ENCODE results near the gene NBPF4.
"Not testable (repeated sequence)": the region's sequence is repeated elsewhere in the genome, so short reads cannot be mapped to it uniquely, and the experiment has no call there.

The NBPF4 gene

GRCh38 chr1:108243976-108244375 is at the start of gene NBPF4:
Gene NBPF4, minus strand, starts transcription at chr1:108244076. Its CDS starts 315 bp downstream, at chr1:108243761.
- DNase-seq (ENCODE audit: low read depth): not testable (repeated sequence)

GRCh38 chr1:108282528-108283257 is 38.8 kb upstream of the NBPF4 start:
- DNase-seq (ENCODE audit: low read depth): not testable (repeated sequence)

- DNase-seq (ENCODE audit: low read depth): not testable (repeated sequence)
Measured at GRCh38 chr1:108272485-108273327, 28.8 kb upstream of the NBPF4 start.

- not testable (repeated sequence) for DNase-seq (ENCODE audit: low read depth)
Measured at GRCh38 chr1:108267097-108267496, 23.2 kb upstream of the NBPF4 start.

GRCh38 chr1:108261967-108262366 is 18.1 kb upstream of the NBPF4 start:
- not testable (repeated sequence) for DNase-seq (ENCODE audit: low read depth)

GRCh38 chr1:108261519-108261918 is 17.6 kb upstream of the NBPF4 start:
- not testable (repeated sequence) for DNase-seq (ENCODE audit: low read depth)

- DNase-seq (ENCODE audit: low read depth): not testable (repeated sequence)
Measured at GRCh38 chr1:108260578-108261259, 16.8 kb upstream of the NBPF4 start.

GRCh38 chr1:108255426-108255825 is 11.6 kb upstream of the NBPF4 start:
- not testable (repeated sequence) for DNase-seq (ENCODE audit: low read depth)

GRCh38 chr1:108239426-108239825 is 4.5 kb downstream of the NBPF4 start:
- not testable (repeated sequence) for DNase-seq (ENCODE audit: low read depth)

- not testable (repeated sequence) for DNase-seq (ENCODE audit: low read depth)
Measured at GRCh38 chr1:108235308-108235707, 8.6 kb downstream of the NBPF4 start.

GRCh38 chr1:108232183-108232582 is 11.7 kb downstream of the NBPF4 start:
- DNase-seq (ENCODE audit: low read depth): not testable (repeated sequence)

- DNase-seq (ENCODE audit: low read depth): not testable (repeated sequence)
Measured at GRCh38 chr1:108229976-108230375, 13.9 kb downstream of the NBPF4 start.

GRCh38 chr1:108227772-108228171 is 16.1 kb downstream of the NBPF4 start:
- not testable (repeated sequence) for DNase-seq (ENCODE audit: low read depth)

- DNase-seq (ENCODE audit: low read depth): not testable (repeated sequence)
Measured at GRCh38 chr1:108226855-108227254, 17.0 kb downstream of the NBPF4 start.

- DNase-seq (ENCODE audit: low read depth): not testable (repeated sequence)
Measured at GRCh38 chr1:108223226-108223625, 20.6 kb downstream of the NBPF4 start.

GRCh38 chr1:108217515-108218174 is 26.2 kb downstream of the NBPF4 start:
- DNase-seq (ENCODE audit: low read depth): not testable (repeated sequence)

- DNase-seq (ENCODE audit: low read depth): not testable (repeated sequence)
Measured at GRCh38 chr1:108217007-108217406, 26.9 kb downstream of the NBPF4 start.

- not testable (repeated sequence) for DNase-seq (ENCODE audit: low read depth)
Measured at GRCh38 chr1:108216028-108216890, 27.6 kb downstream of the NBPF4 start.

- DNase-seq (ENCODE audit: low read depth): not testable (repeated sequence)
Measured at GRCh38 chr1:108214641-108215465, 29.0 kb downstream of the NBPF4 start.

- no peak for DNase-seq (ENCODE audit: low read depth)
Measured at GRCh38 chr1:108211014-108211413, 32.9 kb downstream of the NBPF4 start.

Measured in GM04504 (cell line).